ENCODE results near the gene ETV4. TPM values are rescaled to one million over a fixed set of nuclear protein-coding genes. Genes with fewer than 3 reads are reported as not detected.

Gene ETV4
- total and polyA plus RNA-seq, 7 donors: 0.21 to 0.44 (median 0.31) TPM

- H3K27ac ChIP-seq: peak overlapping the region; percentile 46
- 28 to 40% (median 30%) methylated on average over 13 of the region's 13 CpGs for WGBS, 3 donors
- no peaks in the 10 kb centered on the region for H3K9me3 ChIP-seq
- H3K4me3 ChIP-seq: no peak overlapping the region
- no peak for TF ChIP-seq CTCF (IDR thresholded peaks at IDR 0.05)
- H3K36me3 ChIP-seq (ENCODE audit: insufficient read depth in 1 of 2, low read depth in 1 of 2): no peaks in the 10 kb centered on the region
- peak in 1 of 2 donors; percentile 52 for DNase-seq
- H3K27me3 ChIP-seq (ENCODE audit: insufficient read depth in 3 of 3, low read length in 2 of 3): peaks cover 0 to 2% (median 0%) of the 10 kb centered on the region in 3 donors
- H3K4me1 ChIP-seq: no peaks in the 10 kb centered on the region
- peak in 1 of 4 donors; percentile 16 for ATAC-seq
- intact Hi-C loops (cut with DNase I): loop anchor here (5.0 kb wide), 3 partner anchors 57 to 183 kb away; partner anchors contain the start of gene SOST (in 1 of the 2)
Observed at GRCh38 chr17:43578699-43579565, 32.8 kb upstream of the ETV4 start.

GRCh38 chr17:43578404-43578698 is 32.2 kb upstream of the ETV4 start:
- Histone ChIP-seq H3K36me3 (ENCODE audit: insufficient read depth in 1 of 2, low read depth in 1 of 2) (no peaks in the 10 kb centered on the region), H3K4me3 (no peak overlapping the region), H3K4me1 (no peaks in the 10 kb centered on the region), H3K27me3 (ENCODE audit: insufficient read depth in 3 of 3, low read length in 2 of 3) (peaks cover 0 to 2% (median 0%) of the 10 kb centered on the region in 3 donors), H3K27ac (peak overlapping the region; percentile 36), H3K9me3 (no peaks in the 10 kb centered on the region)
- 61 to 75% (median 72%) methylated on average over 1 of the region's 1 CpG for WGBS, 3 donors
- intact Hi-C loops (cut with DNase I): loop anchor here (5.0 kb wide), 3 partner anchors 56 to 184 kb away; partner anchors contain the start of gene SOST (in 1 of the 2)
- TF ChIP-seq CTCF (IDR thresholded peaks at IDR 0.05): no peak
- no peak for ATAC-seq
- no peak for DNase-seq

- no peak for DNase-seq
- no peak for ATAC-seq
- intact Hi-C loops (cut with DNase I): loop anchor here (1.0 to 5.0 kb wide), 4 partner anchors 56 to 184 kb away; partner anchors contain the start of gene SOST (in 1 of the 2)
- Histone ChIP-seq H3K4me3 (no peak overlapping the region), H3K9me3 (no peaks in the 10 kb centered on the region), H3K27me3 (ENCODE audit: insufficient read depth in 3 of 3, low read length in 2 of 3) (peaks cover 0 to 2% (median 0%) of the 10 kb centered on the region in 3 donors), H3K27ac (peak overlapping the region; percentile 36), H3K36me3 (ENCODE audit: insufficient read depth in 1 of 2, low read depth in 1 of 2) (no peaks in the 10 kb centered on the region), H3K4me1 (no peaks in the 10 kb centered on the region)
- TF ChIP-seq CTCF (IDR thresholded peaks at IDR 0.05): no peak
- 68 to 77% (median 75%) methylated on average over 14 of the region's 14 CpGs for WGBS, 3 donors
Observed at GRCh38 chr17:43577664-43578403, 31.7 kb upstream of the ETV4 start.

GRCh38 chr17:43576563-43577229 is 30.6 kb upstream of the ETV4 start:
- intact Hi-C loops (cut with DNase I): loop anchor here (1.0 to 5.0 kb wide), 4 partner anchors 54 to 186 kb away; partner anchors contain the start of gene SOST (in 1 of the 2)
- H3K36me3 ChIP-seq (ENCODE audit: insufficient read depth in 1 of 2, low read depth in 1 of 2): no peaks in the 10 kb centered on the region
- TF ChIP-seq CTCF (IDR thresholded peaks at IDR 0.05): peak; percentile 98
- ATAC-seq (peak; percentile 84 to 94 (median 86)), DNase-seq (peak; percentile 61 to 79)
- H3K27ac ChIP-seq: no peak overlapping the region
- 15 to 16% (median 16%) methylated on average over 10 of the region's 10 CpGs for WGBS, 3 donors
- no peak overlapping the region for H3K4me3 ChIP-seq
- H3K9me3 ChIP-seq: no peaks in the 10 kb centered on the region
- H3K27me3 ChIP-seq (ENCODE audit: insufficient read depth in 3 of 3, low read length in 2 of 3): peaks cover 0 to 2% (median 0%) of the 10 kb centered on the region in 3 donors
- H3K4me1 ChIP-seq: no peaks in the 10 kb centered on the region

Measured in psoas muscle (tissue), 8 donors.